NCI-H2107 treated with DMSO at 0.1 percent for 48 hours (cell line): Measurements from ENCODE around the gene RRP1B.
A peak's percentile ranks its signal among the peaks of the same experiment; 100 is the strongest.
"Not testable (repeated sequence)": the region's sequence is repeated elsewhere in the genome, so short reads cannot be mapped to it uniquely, and the experiment has no call there.

Source experiments
- DNase-seq: peaks from one replicate; lab custom pipeline; 2025; ENCODE audit not compliant: unreplicated experiment; lab: John Stamatoyannopoulos, UW

Gene RRP1B

GRCh38 chr21:43699492-43699777 is 40.1 kb downstream of the RRP1B start:
- not testable (repeated sequence) for DNase-seq

GRCh38 chr21:43699933-43700599 is 40.7 kb downstream of the RRP1B start:
- no peak for DNase-seq

GRCh38 chr21:43701936-43702784 is 42.8 kb downstream of the RRP1B start:
- DNase-seq = no peak

DNA sequence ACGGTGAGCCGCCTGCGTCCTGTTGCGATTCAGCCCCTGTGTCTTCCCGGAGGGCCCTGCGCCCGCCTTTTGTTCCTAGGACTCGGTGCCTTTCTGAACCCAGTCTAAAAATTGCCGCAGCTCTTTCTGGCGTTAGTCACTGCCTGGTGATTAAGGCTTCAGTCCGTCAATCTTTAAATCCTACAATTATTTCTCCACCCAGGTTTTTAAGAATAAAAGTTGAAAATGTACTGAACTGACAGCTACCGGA is 43.4 kb downstream of the RRP1B start:
- DNase-seq = no peak

DNA sequence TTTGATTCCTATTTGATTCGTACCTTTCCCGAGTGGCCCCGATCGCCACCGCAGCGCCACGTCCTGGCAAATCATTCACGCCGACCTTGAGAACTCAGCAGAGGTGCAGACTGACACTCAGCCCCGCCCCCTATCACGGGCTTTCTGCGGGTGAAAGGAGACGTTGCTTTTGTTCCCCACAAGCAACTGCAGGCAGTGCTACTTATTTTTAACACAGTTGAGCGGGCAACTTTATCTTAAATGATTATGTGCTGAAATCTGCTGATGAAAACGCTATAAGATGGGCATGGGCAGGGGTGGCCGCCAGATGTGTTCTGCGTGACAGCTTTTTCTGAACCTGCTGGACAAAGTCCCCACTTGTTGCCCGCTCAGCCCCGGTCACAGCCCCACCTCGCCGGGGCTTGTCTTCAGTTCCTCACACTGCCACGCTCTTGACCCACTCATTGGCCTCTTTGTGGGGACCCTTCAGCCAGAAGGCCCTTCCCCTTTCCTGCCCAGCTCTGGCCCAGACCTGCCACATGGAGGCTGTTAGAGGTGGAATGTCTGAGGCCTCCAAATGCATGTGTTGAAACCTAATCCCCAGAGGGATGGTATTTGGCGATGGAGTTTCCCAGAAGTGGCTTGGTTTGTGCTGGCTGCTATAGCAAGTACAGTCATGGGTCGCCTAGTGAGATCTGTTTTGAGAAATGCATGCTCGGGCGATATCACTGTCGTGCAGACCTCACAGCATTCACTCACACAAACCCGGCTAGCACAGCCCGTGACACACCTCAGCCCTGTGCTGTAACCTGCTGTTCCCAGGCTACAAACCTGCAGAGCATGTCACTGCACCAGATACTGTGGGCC is 43.9 kb downstream of the RRP1B start:
- peak; percentile 37 for DNase-seq

DNA sequence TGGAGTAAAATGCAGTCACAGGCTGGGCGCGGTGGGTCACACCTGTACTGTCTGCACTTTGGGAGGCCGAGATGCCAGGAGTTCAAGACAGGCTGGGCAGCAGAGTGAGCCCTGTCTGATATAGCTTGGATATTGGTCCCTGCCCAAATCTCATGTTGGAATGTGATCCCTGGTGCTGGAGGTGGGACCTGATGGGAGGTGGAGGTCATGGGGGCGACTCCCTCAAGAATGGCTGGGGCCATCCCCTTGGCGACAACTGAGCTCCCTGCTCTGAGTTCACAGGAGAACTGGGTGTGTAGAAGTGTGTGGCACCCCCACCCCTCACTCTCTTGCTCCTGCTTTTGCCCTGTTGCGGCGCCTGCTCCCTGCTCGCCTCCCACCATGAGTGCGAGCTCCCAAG is 48.1 kb downstream of the RRP1B start:
- DNase-seq = no peak

DNA sequence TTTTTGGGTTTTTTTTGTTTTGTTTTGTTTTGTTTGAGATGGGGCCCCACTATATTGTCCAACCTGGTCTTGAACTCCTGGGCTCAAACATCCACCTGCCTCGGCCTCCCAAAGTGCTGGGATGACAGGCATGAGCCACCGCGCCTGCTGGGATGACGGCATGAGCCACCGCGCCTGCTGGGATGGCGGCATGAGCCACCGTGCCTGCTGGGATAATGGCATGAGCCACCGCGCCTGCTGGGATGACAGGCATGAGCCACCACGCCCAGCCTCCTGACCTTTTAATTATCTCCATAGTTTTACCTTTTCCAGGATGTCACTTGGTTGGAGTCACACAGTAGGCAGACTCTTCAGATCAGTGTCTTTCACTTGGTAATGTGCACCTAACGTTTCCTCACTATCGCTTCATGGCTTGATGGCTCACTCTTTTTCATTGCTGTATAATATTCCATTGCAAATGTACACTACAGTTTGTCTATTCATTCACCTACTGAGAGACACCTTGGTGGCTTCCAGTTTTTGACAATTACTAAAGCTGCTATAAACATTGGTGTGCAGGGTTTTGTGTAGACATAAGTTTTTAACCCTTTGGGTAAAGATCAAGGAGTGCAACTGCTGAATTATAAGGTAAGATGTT is 49.5 kb downstream of the RRP1B start:
- no peak for DNase-seq

DNA sequence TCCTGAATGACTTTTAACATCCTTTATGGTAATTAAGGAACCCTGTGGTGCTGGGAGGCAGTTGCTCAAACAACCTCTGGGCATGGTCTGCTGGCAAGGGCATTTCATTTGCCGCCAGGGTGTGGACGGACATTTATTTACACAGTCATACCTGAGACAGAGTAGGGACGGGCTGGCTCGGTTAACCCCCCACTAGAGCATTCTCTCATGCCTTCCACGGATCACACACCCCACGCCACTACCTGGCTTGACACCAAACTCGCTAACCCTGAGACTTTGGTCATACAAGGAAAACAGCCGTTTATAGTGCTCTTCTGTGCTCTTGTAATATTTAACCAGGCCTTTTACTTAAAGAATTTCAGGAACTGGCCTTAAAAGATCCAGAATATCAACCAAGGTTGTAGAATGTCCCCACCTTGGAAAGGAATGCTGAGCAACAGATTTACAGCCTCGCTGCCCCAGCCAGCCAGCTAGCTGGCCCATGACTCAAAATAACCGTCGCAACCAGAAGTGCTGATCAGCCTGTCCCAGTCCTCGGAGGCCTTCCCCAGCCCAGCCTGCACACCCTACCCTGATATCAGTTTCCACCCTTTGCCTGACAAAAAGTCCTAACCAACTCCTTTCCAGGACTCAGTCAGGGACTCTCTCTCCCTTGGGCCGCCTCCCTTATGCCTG is 53.0 kb downstream of the RRP1B start:
- DNase-seq = peak; percentile 54

DNA sequence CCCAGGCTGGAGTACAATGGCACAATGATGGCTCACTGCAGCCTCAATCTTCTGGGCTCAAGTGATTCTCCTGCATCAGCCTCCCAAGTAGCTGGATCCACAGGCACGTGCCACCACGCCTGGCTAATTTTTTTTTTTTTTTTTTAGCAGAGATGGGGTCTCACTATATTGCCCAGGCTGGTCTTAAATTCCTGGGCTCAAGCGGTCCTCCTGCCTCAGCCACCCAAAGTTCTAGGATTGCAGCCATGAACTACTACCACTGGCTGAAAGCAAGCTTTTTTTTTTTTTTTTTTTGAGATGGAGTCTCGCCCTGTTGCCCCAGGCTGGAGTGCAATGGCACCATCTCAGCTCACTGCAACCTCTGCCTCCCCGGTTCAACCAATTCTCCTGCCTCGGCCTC is 53.8 kb downstream of the RRP1B start:
- DNase-seq = not testable (repeated sequence)

DNA sequence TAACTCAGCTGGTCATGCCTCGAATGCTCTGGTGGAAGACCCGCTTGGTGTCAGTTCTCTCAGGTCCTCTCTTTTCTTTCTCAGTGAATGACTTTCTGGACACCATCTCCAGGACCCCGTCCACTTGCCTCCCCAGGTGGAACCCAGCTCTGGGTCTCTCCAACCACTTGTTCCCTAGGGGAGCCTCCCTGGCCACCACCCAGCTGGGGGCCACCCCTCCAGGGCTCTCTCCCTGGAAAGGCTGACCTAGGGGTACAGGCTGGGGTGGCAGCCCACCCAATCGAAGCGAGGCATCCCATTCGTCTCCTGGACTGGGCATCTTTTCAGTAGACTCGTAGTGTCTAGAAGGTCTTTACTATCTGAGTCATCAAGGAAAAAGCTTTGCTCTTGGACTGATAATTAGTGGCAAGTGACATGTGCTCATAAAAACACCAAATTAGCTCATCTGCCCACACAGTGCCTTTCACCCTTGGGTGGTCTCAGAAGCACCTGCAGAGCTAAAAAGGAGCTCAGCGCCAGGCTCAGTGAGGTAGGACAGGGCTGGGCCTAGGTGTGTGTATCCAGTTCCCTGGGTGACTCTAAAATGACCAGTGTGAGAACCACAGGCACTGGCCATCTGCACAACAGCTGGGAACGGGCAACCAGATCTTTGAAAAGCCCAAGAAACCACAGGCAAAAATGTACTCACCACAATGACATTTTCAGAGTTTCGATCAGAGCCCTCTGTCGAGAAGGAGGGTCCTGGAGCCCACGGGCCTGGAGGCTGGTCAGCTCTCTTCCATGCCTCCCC is 57.2 kb downstream of the RRP1B start:
- no peak for DNase-seq

- DNase-seq = no peak
Measured at GRCh38 chr21:43717166-43717853, 58.0 kb downstream of the RRP1B start.

GRCh38 chr21:43717967-43718871 is 58.9 kb downstream of the RRP1B start:
- no peak for DNase-seq

DNA sequence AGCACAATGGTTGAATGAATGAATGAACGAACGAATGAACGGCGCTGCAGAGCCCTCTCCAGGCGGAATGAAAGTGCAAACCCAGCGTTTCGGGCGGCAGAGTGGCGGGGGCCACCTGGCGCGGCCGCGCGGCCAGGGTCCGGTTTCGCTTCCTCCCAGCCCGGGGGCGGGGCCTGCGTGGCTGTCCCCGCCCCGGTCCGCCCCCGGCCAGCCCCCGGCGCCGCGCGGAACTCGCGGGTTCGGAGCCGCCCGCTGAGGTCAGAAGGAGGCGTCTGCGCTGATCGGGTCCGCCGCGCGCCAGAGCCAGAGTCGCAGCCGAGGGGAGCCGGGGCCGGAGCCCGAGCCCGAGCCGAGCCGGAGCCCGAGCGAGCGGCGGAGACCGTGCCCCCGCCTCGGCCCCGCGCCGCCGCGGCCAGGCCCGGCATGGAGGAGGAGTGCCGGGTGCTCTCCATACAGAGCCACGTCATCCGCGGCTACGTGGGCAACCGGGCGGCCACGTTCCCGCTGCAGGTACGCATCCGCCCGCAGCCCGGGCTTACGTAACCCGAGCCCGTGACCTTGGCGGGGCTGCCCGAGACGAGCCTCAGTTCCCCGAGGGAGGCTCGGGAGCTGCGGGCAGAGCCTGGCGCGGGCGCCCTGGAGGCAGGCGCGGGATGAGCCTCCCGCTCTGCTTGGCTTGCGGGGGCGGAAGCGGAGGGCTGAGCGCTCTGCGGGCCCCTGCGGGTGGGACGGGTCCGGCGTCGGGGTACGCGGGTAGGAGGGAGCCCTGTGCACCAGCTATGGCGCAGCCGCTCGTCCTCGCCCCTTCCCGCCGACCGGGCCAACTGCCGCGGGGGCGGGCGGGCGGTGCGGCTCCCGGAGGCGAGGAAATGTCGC is 59.8 kb downstream of the RRP1B start, which contains the start of gene PDXK:
PDXK (plus strand) TSS at position 258 of the 876 bp plus-strand sequence; CDS start at position 424, 166 bp downstream.
- peak; percentile 70 for DNase-seq

- DNase-seq = no peak
Measured at GRCh38 chr21:43719748-43720538, 60.6 kb downstream of the RRP1B start.

- no peak for DNase-seq
Measured at GRCh38 chr21:43720539-43721166, 61.3 kb downstream of the RRP1B start.

- no peak for DNase-seq
Measured at GRCh38 chr21:43721206-43721605, 61.8 kb downstream of the RRP1B start.
